ENCODE data around the gene BTBD2.
"Not testable (repeated sequence)": the region's sequence is repeated elsewhere in the genome, so short reads cannot be mapped to it uniquely, and the experiment has no call there.

Gene BTBD2

DNA sequence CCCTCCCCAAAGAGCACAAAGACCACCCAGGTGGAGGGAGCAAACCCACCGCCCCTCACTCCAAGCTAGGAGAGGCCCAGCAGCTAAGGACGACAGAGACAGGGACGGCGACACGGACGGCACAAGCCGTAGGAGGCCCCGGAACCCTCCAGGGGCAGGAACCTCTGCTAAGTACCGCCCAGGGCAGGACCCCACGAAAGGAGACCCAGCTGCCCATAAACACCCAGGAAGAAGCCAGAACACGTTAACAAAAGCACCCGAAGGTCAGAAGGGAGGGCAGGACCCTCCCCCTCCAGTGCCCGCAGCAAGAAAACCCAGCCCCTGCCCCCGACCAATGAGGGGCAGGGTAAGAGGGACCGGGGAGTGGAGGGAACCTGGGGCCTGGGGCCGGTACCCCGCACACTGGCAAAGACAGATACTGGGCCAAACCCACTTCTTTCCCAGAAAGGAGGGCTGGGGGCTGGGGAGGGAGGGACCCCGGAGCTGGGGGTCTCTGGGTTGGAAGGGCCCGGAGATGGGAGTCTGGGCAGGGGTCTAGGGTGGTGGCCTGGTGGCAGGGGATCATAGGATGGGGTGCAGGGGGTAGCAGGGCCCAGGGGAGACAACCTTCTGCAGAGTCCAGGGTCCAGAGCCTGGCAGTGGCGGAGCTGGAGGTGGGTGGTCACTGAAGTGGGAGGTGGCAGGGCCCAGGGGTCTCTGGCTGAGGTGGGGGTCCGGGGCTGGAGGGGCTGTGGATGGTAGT, 2.4 kb downstream of the BTBD2 start:
- no peak for DNase-seq

- no peak for DNase-seq
These were observed 4.3 kb downstream of the BTBD2 start for GRCh38 chr19:2011169-2011568.

DNA sequence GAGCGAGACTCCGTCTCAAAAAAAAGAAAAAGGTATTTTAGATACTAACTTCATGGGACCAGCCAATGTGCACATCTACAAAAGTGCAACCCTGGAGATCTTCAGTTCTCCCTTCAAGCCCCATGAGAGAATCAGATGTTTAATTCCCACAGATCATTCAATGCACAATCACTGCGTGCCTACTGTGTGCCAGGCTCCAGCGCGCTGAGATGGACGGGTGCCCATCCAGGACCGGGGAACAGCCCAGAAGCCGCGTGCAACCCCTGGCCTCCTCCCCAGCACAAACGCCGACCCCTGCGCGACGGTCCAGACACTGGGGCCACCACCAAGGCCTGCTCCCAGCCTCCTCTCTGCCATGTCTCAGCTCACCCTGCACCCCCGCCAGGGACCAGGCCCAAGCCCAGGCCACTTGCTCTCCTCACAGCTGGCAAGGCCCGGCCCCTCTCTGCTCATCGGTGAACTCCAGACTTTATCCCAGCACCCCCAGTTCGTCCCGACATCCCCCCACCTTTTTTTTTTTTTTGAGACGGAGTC, 5.3 kb downstream of the BTBD2 start:
- DNase-seq, result no peak

DNA sequence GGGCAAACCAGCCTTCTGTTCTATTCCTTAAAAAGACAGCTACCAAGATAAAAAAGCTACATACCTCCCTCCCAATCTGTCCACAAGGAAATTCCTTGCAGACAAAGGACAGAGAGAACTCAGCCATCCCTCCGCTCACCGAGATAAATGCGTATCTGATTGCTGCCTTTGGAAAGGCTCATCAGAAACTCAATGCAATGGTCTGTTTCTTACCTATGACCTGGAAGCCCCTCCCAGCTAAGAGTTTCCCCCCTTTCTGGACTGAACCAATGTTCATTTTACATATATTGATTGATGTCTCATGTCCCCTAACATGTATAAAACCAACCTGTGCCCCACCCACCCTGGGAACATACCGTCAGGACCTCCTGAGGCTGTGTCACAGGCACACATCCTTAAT, 11.6 kb downstream of the BTBD2 start:
- no peak for DNase-seq

- DNase-seq, result no peak
These were observed 15.5 kb downstream of the BTBD2 start for GRCh38 chr19:1999856-2000515.

- no peak for DNase-seq
These were observed 16.5 kb downstream of the BTBD2 start for GRCh38 chr19:1998712-1999708.

GRCh38 chr19:1997353-1998233, 17.9 kb downstream of the BTBD2 start:
- DNase-seq, result no peak

- no peak for DNase-seq
These were observed 22.7 kb downstream of the BTBD2 start for GRCh38 chr19:1992759-1993260.

- no peak for DNase-seq
These were observed 24.2 kb downstream of the BTBD2 start for GRCh38 chr19:1991018-1991913.

DNA sequence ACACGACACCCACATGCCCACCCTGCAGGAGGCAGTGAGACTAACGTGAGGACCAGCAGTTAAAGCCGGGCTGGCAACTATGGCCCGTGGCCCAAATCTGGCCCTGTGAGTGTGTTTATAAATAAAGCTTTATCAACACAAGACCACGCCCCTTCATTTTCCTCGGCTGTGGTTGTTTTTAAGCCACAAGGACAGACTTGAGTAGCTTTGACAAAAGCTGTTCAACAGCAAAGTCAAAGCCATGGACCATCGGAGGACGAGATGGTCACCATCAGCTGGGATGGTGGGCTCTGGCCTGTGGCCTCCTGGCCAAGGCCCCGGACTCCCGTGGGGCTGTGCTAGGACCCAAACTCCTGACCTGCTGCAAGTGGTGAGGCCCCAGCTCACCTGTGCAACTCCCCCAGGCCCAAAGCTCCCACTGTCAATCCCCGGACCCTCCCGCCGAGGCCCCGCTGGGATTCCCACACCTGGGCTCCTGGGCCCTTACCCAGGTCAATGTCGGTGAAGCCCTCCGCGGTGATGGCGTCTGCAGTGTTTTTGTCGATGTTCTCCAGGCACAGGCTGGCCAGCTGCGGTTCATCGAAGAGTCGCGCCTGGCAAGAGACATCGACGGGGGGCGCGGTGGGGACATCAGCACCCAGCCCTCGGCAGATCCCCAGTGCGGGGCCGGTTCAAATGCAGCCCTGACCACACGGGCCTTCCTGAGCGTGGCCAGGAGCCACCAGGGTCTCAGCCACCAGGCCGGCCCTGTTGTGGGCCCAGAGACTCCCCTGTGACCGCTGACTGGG, 25.1 kb downstream of the BTBD2 start:
- DNase-seq, result no peak

- DNase-seq, result no peak
These were observed 25.8 kb downstream of the BTBD2 start for GRCh38 chr19:1989513-1990229.

- not testable (repeated sequence) for DNase-seq
These were observed 27.1 kb downstream of the BTBD2 start for GRCh38 chr19:1988464-1988863.

- DNase-seq, result no peak
These were observed 28.0 kb downstream of the BTBD2 start for GRCh38 chr19:1987197-1988187.

GRCh38 chr19:1986357-1987162, 29.0 kb downstream of the BTBD2 start:
- no peak for DNase-seq

DNA sequence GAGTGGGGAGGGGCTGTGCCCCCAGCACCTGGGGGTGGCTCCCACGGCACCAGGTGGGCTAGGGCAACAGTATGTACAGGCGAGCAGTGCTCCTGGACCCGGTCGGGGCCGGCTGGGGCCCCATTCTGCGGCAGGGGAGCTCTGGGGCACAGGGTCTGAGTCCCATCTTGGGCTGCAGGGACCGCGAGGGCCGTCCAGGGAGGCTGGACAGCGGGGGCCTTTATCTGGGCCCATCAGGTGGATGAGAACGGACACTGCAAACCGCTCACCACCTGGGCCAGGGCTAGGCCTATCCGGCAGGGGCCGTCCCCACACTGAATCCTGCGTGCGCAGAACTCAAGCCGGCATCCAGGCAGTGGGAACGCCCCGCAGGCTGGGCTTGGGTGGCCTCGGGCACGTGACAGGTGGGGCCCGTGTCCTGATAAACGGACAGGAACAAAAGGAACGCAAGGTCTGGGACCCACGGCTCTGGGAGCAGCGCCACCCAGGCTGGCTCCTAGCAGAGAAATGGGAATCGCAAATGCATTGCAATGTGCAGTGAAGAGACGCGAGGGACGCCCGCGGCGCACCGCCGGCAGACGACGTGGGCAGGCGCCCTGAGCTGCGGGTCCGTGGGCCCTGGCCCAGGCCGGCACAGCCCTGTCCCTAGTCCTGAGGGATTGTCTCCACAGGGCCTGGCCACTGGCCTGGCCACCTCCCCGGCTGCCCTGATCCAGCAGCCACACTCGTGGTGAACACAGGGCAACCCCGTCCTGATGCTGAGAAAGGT, 29.7 kb downstream of the BTBD2 start:
- DNase-seq, result no peak

- DNase-seq, result no peak
These were observed 31.2 kb downstream of the BTBD2 start for GRCh38 chr19:1984357-1984756.
